ENCODE data around the gene NCAN.

- no peak for TF ChIP-seq CTCF (IDR thresholded peaks at IDR 0.05)
- no peak for TF ChIP-seq POLR2A (IDR thresholded peaks at IDR 0.05)
Observed at GRCh38 chr19:19258589-19259338, 47.0 kb downstream of the NCAN start.

Measured in esophagus squamous epithelium (tissue), 4 donors.